ENCODE results near the gene NFIC. TPM values are rescaled to one million over a fixed set of nuclear protein-coding genes. Genes with fewer than 3 reads are reported as not detected.

Gene NFIC
- total and polyA plus RNA-seq, 2 of the 4 experiments (the other 2 are of a cell fraction) = 21.9 to 32.1 TPM

- 38% methylated on average over 5 of the region's 10 CpGs; no CpG with 5 or more reads in 1 of the 2 experiments for WGBS, 2 experiments (ENCODE audit: extremely low coverage in 2 of 2, insufficient read length in 1 of 2)
- POLR2A ChIA-PET (ENCODE audit: unreplicated experiment) = no interaction called here
- H2BK20ac ChIP-seq (ENCODE audit: low read depth, low read length) = peak overlapping the region; percentile 81
- ATAC-seq (ENCODE audit: low read depth) (no peak), DNase-seq (no peak)
- peak overlapping the region; percentile 64 for H2BK5ac ChIP-seq (ENCODE audit: low read depth, low read length, poor library complexity, severe bottlenecking)
- intact Hi-C loops (cut with micrococcal nuclease) (loop anchor here (1.0 to 2.0 kb wide), 2 partner anchors 16 to 47 kb away; no protein-coding TSS in a partner anchor), dilution Hi-C loops (cut with HindIII; ENCODE audit: low sequenced_read_pairs, unreplicated experiment) (no loop called here), in situ Hi-C loops (cut with MboI; ENCODE audit: low sequenced_read_pairs) (no loop called here)
- CTCF ChIA-PET = no interaction called here
- H4K5ac ChIP-seq (ENCODE audit: low read depth, low read length) = no peak overlapping the region
- H3K9ac ChIP-seq (ENCODE audit: low read depth, low read length) = no peak overlapping the region
- H3K27ac ChIP-seq (ENCODE audit: insufficient read depth, low read length) = peak overlapping the region; percentile 67
- peak overlapping the region; percentile 65 for H2AK9ac ChIP-seq (replicated peaks; ENCODE audit: low read depth, low read length, poor library complexity)
- peaks cover 35% of the 10 kb centered on the region for H4K20me1 ChIP-seq (ENCODE audit: insufficient read depth, low read length)
- peaks cover 9% of the 10 kb centered on the region for H3K9me1 ChIP-seq (ENCODE audit: insufficient read depth, low read length)
- H2BK120ac ChIP-seq (ENCODE audit: low read depth, low read length) = peak overlapping the region; percentile 64; the same call in 1 of the 2 replicates
- TF ChIP-seq FOS (IDR thresholded peaks at IDR 0.05; ENCODE audit: low read depth, low read length) (no peak), CHD1 (IDR thresholded peaks at IDR 0.05; ENCODE audit: low read depth, low read length) (no peak), USF2 (IDR thresholded peaks at IDR 0.05; ENCODE audit: low read depth, low read length) (no peak), POLR2A (IDR thresholded peaks at IDR 0.05; ENCODE audit: low read depth, low read length) (no peak), RAD21 (IDR thresholded peaks at IDR 0.05; ENCODE audit: low read length) (no peak), BHLHE40 (IDR thresholded peaks at IDR 0.05; ENCODE audit: low read depth, low read length) (no peak), RFX5 (IDR thresholded peaks at IDR 0.05; ENCODE audit: low read depth, low read length) (no peak), SMC3 (IDR thresholded peaks at IDR 0.05; ENCODE audit: low read depth, low read length) (no peak)
- TF ChIP-seq, protein P1, sequence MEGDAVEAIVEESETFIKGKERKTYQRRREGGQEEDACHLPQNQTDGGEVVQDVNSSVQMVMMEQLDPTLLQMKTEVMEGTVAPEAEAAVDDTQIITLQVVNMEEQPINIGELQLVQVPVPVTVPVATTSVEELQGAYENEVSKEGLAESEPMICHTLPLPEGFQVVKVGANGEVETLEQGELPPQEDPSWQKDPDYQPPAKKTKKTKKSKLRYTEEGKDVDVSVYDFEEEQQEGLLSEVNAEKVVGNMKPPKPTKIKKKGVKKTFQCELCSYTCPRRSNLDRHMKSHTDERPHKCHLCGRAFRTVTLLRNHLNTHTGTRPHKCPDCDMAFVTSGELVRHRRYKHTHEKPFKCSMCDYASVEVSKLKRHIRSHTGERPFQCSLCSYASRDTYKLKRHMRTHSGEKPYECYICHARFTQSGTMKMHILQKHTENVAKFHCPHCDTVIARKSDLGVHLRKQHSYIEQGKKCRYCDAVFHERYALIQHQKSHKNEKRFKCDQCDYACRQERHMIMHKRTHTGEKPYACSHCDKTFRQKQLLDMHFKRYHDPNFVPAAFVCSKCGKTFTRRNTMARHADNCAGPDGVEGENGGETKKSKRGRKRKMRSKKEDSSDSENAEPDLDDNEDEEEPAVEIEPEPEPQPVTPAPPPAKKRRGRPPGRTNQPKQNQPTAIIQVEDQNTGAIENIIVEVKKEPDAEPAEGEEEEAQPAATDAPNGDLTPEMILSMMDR (conservative IDR thresholded peaks at IDR 0.05; ENCODE audit: low read depth, low read length) = no peak
- peak overlapping the region; percentile 99 for H2AK5ac ChIP-seq (ENCODE audit: low read depth, low read length)
- H3K27me3 ChIP-seq (ENCODE audit: control insufficient read depth, insufficient read depth, low read length) = no peaks in the 10 kb centered on the region
- peak overlapping the region; percentile 55; the same call in 1 of the 3 replicates for H2BK15ac ChIP-seq (ENCODE audit: low read depth, low read length)
- no TSS peak for BruUV-seq (replicated peaks)
- peak overlapping the region; percentile 14 to 64; a peak in 2 of 4 replicates for H4K8ac ChIP-seq (ENCODE audit: low read depth in 2 of 2, low read length in 2 of 2)
- peaks cover 31 to 62% of the 10 kb centered on the region in 2 experiments for H3K79me1 ChIP-seq (ENCODE audit: low read depth in 1 of 2, low read length in 2 of 2)
- peaks cover 61% of the 10 kb centered on the region for H3K36me3 ChIP-seq (ENCODE audit: control insufficient read depth, insufficient read depth, low read length)
- H3K4me1 ChIP-seq (ENCODE audit: control insufficient read depth, insufficient read depth, low read length) = peaks cover 2% of the 10 kb centered on the region
- H3K9me3 ChIP-seq (ENCODE audit: control insufficient read depth, insufficient read depth, low read length) = no peaks in the 10 kb centered on the region
- H3K14ac ChIP-seq (replicated peaks; ENCODE audit: low read depth, low read length) = peak overlapping the region; percentile 64
- H3K18ac ChIP-seq (ENCODE audit: low read depth, low read length) = peak overlapping the region; percentile 10; the same call in 1 of the 2 replicates
- H3K23ac ChIP-seq (ENCODE audit: low read depth, low read length) = peak overlapping the region; percentile 74
- H3K4ac ChIP-seq (ENCODE audit: low read depth, low read length) = peak overlapping the region; percentile 73
- peak overlapping the region; percentile 54 for H3K56ac ChIP-seq (ENCODE audit: extremely low read depth, insufficient read depth, low read length)
- no peak overlapping the region for H3K4me2 ChIP-seq (ENCODE audit: low read depth, low read length)
- peak overlapping the region; percentile 75 for H4K91ac ChIP-seq (ENCODE audit: insufficient read depth, low read depth, low read length)
- H2AFZ ChIP-seq (replicated peaks; ENCODE audit: low read length, poor library complexity) = no peak overlapping the region
- H3K4me3 ChIP-seq (ENCODE audit: insufficient read depth, low read depth, low read length) = no peak overlapping the region
Observed at GRCh38 chr19:3451451-3451866, 85.1 kb downstream of the NFIC start.
